ENCODE measurements around the gene MTF2. TPM values are rescaled to one million over a fixed set of nuclear protein-coding genes. Genes with fewer than 3 reads are reported as not detected.
A peak's percentile ranks its signal among the peaks of the same experiment; 100 is the strongest.

Gene MTF2
- total and polyA plus RNA-seq, 2 experiments from 2014 or later = 82.1 to 133 TPM

GRCh38 chr1:93124556-93125355 lies 45.7 kb downstream of the MTF2 start:
- peaks cover 4% of the 10 kb centered on the region; the same call in 1 of the 2 replicates for H4K20me1 ChIP-seq (replicated peaks; ENCODE audit: insufficient read depth)
- H3K9me2 ChIP-seq (ENCODE audit: insufficient read depth) = no peaks in the 10 kb centered on the region
- H3K4me3 Mint-ChIP-seq = peak overlapping the region; percentile 64
- H3K27ac Mint-ChIP-seq = peak overlapping the region; percentile 97
- peak overlapping the region; percentile 12 for H3K4me3 ChIP-seq
- TF ChIP-seq, protein P1, sequence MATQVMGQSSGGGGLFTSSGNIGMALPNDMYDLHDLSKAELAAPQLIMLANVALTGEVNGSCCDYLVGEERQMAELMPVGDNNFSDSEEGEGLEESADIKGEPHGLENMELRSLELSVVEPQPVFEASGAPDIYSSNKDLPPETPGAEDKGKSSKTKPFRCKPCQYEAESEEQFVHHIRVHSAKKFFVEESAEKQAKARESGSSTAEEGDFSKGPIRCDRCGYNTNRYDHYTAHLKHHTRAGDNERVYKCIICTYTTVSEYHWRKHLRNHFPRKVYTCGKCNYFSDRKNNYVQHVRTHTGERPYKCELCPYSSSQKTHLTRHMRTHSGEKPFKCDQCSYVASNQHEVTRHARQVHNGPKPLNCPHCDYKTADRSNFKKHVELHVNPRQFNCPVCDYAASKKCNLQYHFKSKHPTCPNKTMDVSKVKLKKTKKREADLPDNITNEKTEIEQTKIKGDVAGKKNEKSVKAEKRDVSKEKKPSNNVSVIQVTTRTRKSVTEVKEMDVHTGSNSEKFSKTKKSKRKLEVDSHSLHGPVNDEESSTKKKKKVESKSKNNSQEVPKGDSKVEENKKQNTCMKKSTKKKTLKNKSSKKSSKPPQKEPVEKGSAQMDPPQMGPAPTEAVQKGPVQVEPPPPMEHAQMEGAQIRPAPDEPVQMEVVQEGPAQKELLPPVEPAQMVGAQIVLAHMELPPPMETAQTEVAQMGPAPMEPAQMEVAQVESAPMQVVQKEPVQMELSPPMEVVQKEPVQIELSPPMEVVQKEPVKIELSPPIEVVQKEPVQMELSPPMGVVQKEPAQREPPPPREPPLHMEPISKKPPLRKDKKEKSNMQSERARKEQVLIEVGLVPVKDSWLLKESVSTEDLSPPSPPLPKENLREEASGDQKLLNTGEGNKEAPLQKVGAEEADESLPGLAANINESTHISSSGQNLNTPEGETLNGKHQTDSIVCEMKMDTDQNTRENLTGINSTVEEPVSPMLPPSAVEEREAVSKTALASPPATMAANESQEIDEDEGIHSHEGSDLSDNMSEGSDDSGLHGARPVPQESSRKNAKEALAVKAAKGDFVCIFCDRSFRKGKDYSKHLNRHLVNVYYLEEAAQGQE (IDR thresholded peaks at IDR 0.05; ENCODE audit: unreplicated experiment) = no peak
- TF ChIP-seq ZNF462 (CRISPR knock-in tag; IDR thresholded peaks at IDR 0.05) (no peak), POLR2AphosphoS5 (IDR thresholded peaks at IDR 0.05; ENCODE audit: low read depth) (no peak), ETS1 (IDR thresholded peaks at IDR 0.05) (no peak), EZH2 (IDR thresholded peaks at IDR 0.05; ENCODE audit: low read depth, unreplicated experiment) (no peak), STAT1 (IDR thresholded peaks at IDR 0.05; ENCODE audit: unreplicated experiment) (no peak), NANOG (IDR thresholded peaks at IDR 0.05; ENCODE audit: borderline replicate concordance) (peak; percentile 44; the same call in 1 of the 2 replicates)
- H2AFZ ChIP-seq = no peak overlapping the region
- H3K4me2 ChIP-seq = peak overlapping the region; percentile 57
- H3K27me3 Mint-ChIP-seq (ENCODE audit: insufficient read depth, low read depth, poor library complexity) = no peaks in the 10 kb centered on the region
- peaks cover 30% of the 10 kb centered on the region for H3K79me2 ChIP-seq (replicated peaks; ENCODE audit: insufficient read depth)
- H3F3A ChIP-seq (replicated peaks; ENCODE audit: low read depth) = no peaks in the 10 kb centered on the region
- H3K4me1 ChIP-seq (ENCODE audit: insufficient read depth) = peaks cover 39% of the 10 kb centered on the region
- peak; percentile 87 for ATAC-seq
- peak overlapping the region; percentile 82 for H3K27ac ChIP-seq (ENCODE audit: low read depth)
- peaks cover 39% of the 10 kb centered on the region for H3K4me1 Mint-ChIP-seq
- no peaks in the 10 kb centered on the region for H3K9me3 Mint-ChIP-seq
- peaks cover 25% of the 10 kb centered on the region for H3K36me3 Mint-ChIP-seq (ENCODE audit: low read depth)
- DNase-seq (ENCODE audit: low spot score) = peak; percentile 51
- no peaks in the 10 kb centered on the region for H3K27me3 ChIP-seq (ENCODE audit: insufficient read depth)
- H3K36me3 ChIP-seq (ENCODE audit: insufficient read depth) = peaks cover 23% of the 10 kb centered on the region; the same call in 1 of the 2 replicates
